ENCODE results near the gene LRRC3C.

- TF ChIP-seq CTCF (tag by site-specific recombination; IDR thresholded peaks at IDR 0.05) (no peak), ZNF707 (tag by site-specific recombination; IDR thresholded peaks at IDR 0.05) (no peak), ZNF394 (tag by site-specific recombination; IDR thresholded peaks at IDR 0.05; ENCODE audit: borderline replicate concordance) (no peak), ZNF302 (tag by site-specific recombination; IDR thresholded peaks at IDR 0.05; ENCODE audit: low read depth) (no peak)
Measured at GRCh38 chr17:39938140-39938869, 10.8 kb downstream of the LRRC3C start.
